Measurements from ENCODE around the gene SCYGR8.
"Not testable (repeated sequence)": the region's sequence is repeated elsewhere in the genome, so short reads cannot be mapped to it uniquely, and the experiment has no call there.

Gene SCYGR8

GRCh38 chr2:227745594-227745993 lies at the start of gene SCYGR8:
SCYGR8 (plus strand) TSS chr2:227745894; CDS start chr2:227745894, 0 bp downstream.
- no peak for DNase-seq

GRCh38 chr2:227696990-227697679 lies 48.6 kb upstream of the SCYGR8 start:
- DNase-seq, result no peak

GRCh38 chr2:227701556-227701955 lies 44.1 kb upstream of the SCYGR8 start:
- no peak for DNase-seq

GRCh38 chr2:227703280-227703732 lies 42.4 kb upstream of the SCYGR8 start:
- DNase-seq, result no peak

GRCh38 chr2:227703961-227704360 lies 41.7 kb upstream of the SCYGR8 start:
- DNase-seq, result no peak

GRCh38 chr2:227706859-227707258 lies 38.8 kb upstream of the SCYGR8 start:
- no peak for DNase-seq

- DNase-seq, result no peak
These were observed 38.3 kb upstream of the SCYGR8 start for GRCh38 chr2:227707390-227707789.

- no peak for DNase-seq
These were observed 34.7 kb upstream of the SCYGR8 start for GRCh38 chr2:227710986-227711385.

- no peak for DNase-seq
These were observed 32.4 kb upstream of the SCYGR8 start for GRCh38 chr2:227713291-227713690.

GRCh38 chr2:227716501-227716900 lies 29.2 kb upstream of the SCYGR8 start:
- DNase-seq, result no peak

GRCh38 chr2:227717687-227718567 lies 27.8 kb upstream of the SCYGR8 start, which contains the start of gene SLC19A3:
SLC19A3 (minus strand) TSS chr2:227718028; CDS start chr2:227702318, 15,710 bp downstream.
- no peak for DNase-seq

GRCh38 chr2:227719641-227720040 lies 26.1 kb upstream of the SCYGR8 start:
- no peak for DNase-seq

GRCh38 chr2:227720680-227721079 lies 25.0 kb upstream of the SCYGR8 start:
- DNase-seq, result no peak

- DNase-seq, result not testable (repeated sequence)
These were observed 22.9 kb upstream of the SCYGR8 start for GRCh38 chr2:227722821-227723220.

- DNase-seq, result no peak
These were observed 21.2 kb upstream of the SCYGR8 start, which contains the start of gene SCYGR6 for GRCh38 chr2:227724394-227725039. SCYGR6 (minus strand) TSS chr2:227724757; CDS start chr2:227724757, 0 bp downstream.

- DNase-seq, result no peak
These were observed 17.7 kb upstream of the SCYGR8 start, which contains the start of gene SCYGR7 for GRCh38 chr2:227728035-227728434. SCYGR7 (plus strand) TSS chr2:227728335; CDS start chr2:227728335, 0 bp downstream.

- DNase-seq, result no peak
These were observed 6.3 kb upstream of the SCYGR8 start for GRCh38 chr2:227739351-227739750.

GRCh38 chr2:227740705-227741104 lies 5.0 kb upstream of the SCYGR8 start:
- not testable (repeated sequence) for DNase-seq

- no peak for DNase-seq
These were observed 2.4 kb downstream of the SCYGR8 start for GRCh38 chr2:227748079-227748478.

- not testable (repeated sequence) for DNase-seq
These were observed 10.6 kb downstream of the SCYGR8 start for GRCh38 chr2:227756261-227756660.

GRCh38 chr2:227759411-227760118 lies 13.9 kb downstream of the SCYGR8 start:
- DNase-seq, result no peak

- DNase-seq, result no peak
These were observed 16.2 kb downstream of the SCYGR8 start for GRCh38 chr2:227761740-227762476.
